ENCODE results near the gene ZNF20. TPM values are rescaled to one million over a fixed set of nuclear protein-coding genes. Genes with fewer than 3 reads are reported as not detected.

ZNF20 gene
- total and polyA plus RNA-seq, 9 of the 15 experiments (the other 6 are each of a cell fraction or from before 2014, with no cell fraction given), result 1.4 to 3.7 (median 3.1) TPM

- TF ChIP-seq MGA (IDR thresholded peaks at IDR 0.05), result peak; percentile 28; the same call in 1 of the 2 replicates
- TF ChIP-seq POLR2G (IDR thresholded peaks at IDR 0.05; ENCODE audit: low read depth, low read length), result peak; percentile 86
- no peak for TF ChIP-seq ZNF311 (CRISPR knock-in tag; IDR thresholded peaks at IDR 0.05)
- TF ChIP-seq MEIS2 (IDR thresholded peaks at IDR 0.05; ENCODE audit: partially characterized antibody), result peak; percentile 68
- TF ChIP-seq SUPT5H (IDR thresholded peaks at IDR 0.05), result peak; percentile 77
- peak; percentile 47; the same call in 1 of the 2 replicates for TF ChIP-seq CBX1 (IDR thresholded peaks at IDR 0.05; ENCODE audit: low read depth)
- TF ChIP-seq OTX1 (CRISPR knock-in tag; IDR thresholded peaks at IDR 0.05), result no peak
- peak; percentile 82 for TF ChIP-seq PBX2 (CRISPR knock-in tag; IDR thresholded peaks at IDR 0.05; ENCODE audit: low read depth)
- peak; percentile 89 for TF ChIP-seq PBX2 (tag; conservative IDR thresholded peaks at IDR 0.05; ENCODE audit: low read depth)
- peak; percentile 34 for TF ChIP-seq RBBP5 (IDR thresholded peaks at IDR 0.05; ENCODE audit: borderline replicate concordance, insufficient read depth, low read length, poor library complexity, severe bottlenecking)
- peak; percentile 80 for TF ChIP-seq TBP (optimal IDR thresholded peaks at IDR 0.05; ENCODE audit: low read depth, low read length)
Observed at GRCh38 chr19:12092065-12092867, 47.9 kb downstream of the ZNF20 start (continued).
